MM.1S (cell line): ENCODE results near the gene SENP1.

Experiments used
- DNase-seq: peaks from one replicate; pipeline ENCODE4 v3.0.0-alpha.2; 2015
- H2AFZ ChIP-seq: fragments of 300-600 bp; sonication (generic); 2 replicates; pipeline ENCODE4 v1.6.0; 2016; ENCODE audit warnings: antibody characterized with exemption, low read length
- H3F3A ChIP-seq: fragments of 300-600 bp; sonication (generic); 2 replicates; pipeline ENCODE4 v1.6.1; 2016; ENCODE audit warnings: mild to moderate bottlenecking, antibody characterized with exemption, low read length, moderate library complexity, mixed read lengths; ENCODE audit not compliant: insufficient read depth
- H3K27ac ChIP-seq: fragments of 300-600 bp; sonication (generic); 2 replicates; pipeline ENCODE4 v1.5.1; 2016; ENCODE audit warnings: mild to moderate bottlenecking, low read length
- H3K27me3 ChIP-seq: fragments of 300-600 bp; sonication (generic); replicated peaks from 2 replicates; pipeline ENCODE4 v1.6.0; 2016; ENCODE audit warnings: low read length; ENCODE audit not compliant: insufficient read depth
- H3K36me3 ChIP-seq: fragments of 300-600 bp; sonication (generic); replicated peaks from 2 replicates; pipeline ENCODE4 v1.6.1; 2016; ENCODE audit warnings: mild to moderate bottlenecking, low read length, mixed read lengths; ENCODE audit not compliant: insufficient read depth
- H3K4me1 ChIP-seq: fragments of 300-600 bp; sonication (generic); 2 replicates; pipeline ENCODE4 v1.6.1; 2016; ENCODE audit warnings: low read length, mixed read lengths
- H3K4me2 ChIP-seq: fragments of 300-600 bp; sonication (generic); 2 replicates; pipeline ENCODE4 v1.6.0; 2016; ENCODE audit warnings: low read depth, low read length
- H3K4me3 ChIP-seq: fragments of 300-600 bp; sonication (generic); 2 replicates; pipeline ENCODE4 v1.5.1; 2016; ENCODE audit warnings: low read length, mixed read lengths
- H3K79me2 ChIP-seq: fragments of 300-600 bp; sonication (generic); 2 replicates; pipeline ENCODE4 v1.6.1; 2016; ENCODE audit warnings: mixed run types, low read length, mixed read lengths
- H3K9ac ChIP-seq: fragments of 300-600 bp; sonication (generic); 2 replicates; pipeline ENCODE4 v1.6.1; 2016; ENCODE audit warnings: low read length, mixed read lengths
- H3K9me2 ChIP-seq: fragments of 300-600 bp; sonication (generic); replicated peaks from 2 replicates; pipeline ENCODE4 v1.6.1; 2016; ENCODE audit warnings: mild to moderate bottlenecking, low read length, mixed read lengths; ENCODE audit not compliant: insufficient read depth
- H3K9me3 ChIP-seq: fragments of 300-600 bp; sonication (generic); replicated peaks from 2 replicates; pipeline ENCODE4 v1.6.1; 2016; ENCODE audit warnings: mild to moderate bottlenecking, low read length, mixed read lengths; ENCODE audit not compliant: insufficient read depth
- H4K20me1 ChIP-seq: fragments of 300-600 bp; sonication (generic); 2 replicates; pipeline ENCODE4 v1.6.1; 2016; ENCODE audit warnings: mild to moderate bottlenecking, low read length, moderate library complexity, mixed read lengths; ENCODE audit not compliant: insufficient read depth
- EZH2 ChIP-seq: fragments of 300-600 bp; sonication (generic); optimal IDR thresholded peaks from 2 replicates; pipeline ENCODE3; 2017; ENCODE audit warnings: low read depth, mild to moderate bottlenecking, antibody characterized with exemption, low read length, mixed read lengths
- EZH2phosphoT487 ChIP-seq: fragments of 300-600 bp; sonication (generic); IDR thresholded peaks from 2 replicates; pipeline ENCODE4 v1.6.1; 2018; ENCODE audit warnings: antibody characterized with exemption, low read length
- TF ChIP-seq, protein P1 (sequence below): fragments of 300-600 bp; sonication (generic); IDR thresholded peaks from 2 replicates; pipeline ENCODE4 v1.5.1; 2016; ENCODE audit warnings: antibody characterized with exemption, low read length, mixed read lengths

The SENP1 gene

DNA sequence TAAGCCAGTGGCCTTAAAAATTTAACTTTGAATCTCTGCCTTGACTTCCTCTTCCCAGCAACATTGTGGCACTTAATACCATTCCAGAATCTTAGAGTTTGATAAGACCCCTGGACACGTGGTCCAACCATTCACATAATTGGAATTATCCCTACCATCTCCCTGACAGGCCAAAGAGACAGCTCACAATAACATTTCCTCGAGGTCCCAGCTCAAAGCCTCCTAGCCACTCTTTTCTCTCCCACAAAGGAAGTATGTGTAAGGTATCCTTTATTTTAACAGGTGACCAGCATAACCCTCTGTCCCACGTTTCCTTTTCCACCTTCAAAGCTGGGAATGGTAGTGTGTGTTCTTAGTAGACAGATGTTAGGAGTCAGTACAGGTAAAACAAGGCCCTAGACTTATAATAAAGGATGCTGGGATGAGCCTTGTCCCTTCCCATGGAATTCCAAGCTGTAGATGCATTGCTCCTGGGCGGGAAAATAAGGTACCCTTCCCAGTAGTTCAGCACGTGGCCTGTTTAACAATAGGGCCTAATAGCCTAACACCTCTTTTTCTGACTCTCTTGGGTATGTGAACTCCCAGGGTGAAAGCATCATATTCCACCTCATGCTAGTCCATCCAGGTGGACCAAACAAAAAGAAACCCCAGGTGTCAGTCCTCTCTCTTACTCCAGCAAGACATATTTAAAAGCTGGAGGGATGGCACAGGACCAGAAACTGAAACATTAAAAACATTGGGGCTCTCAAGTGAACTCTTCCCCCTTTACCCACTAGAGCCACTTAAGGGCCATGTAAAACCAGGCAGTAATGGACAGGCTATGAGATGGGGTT is 64.1 kb downstream of the SENP1 start:
- H3K36me3 ChIP-seq = no peaks in the 10 kb centered on the region
- no peaks in the 10 kb centered on the region for H3K4me1 ChIP-seq
- H3K9ac ChIP-seq = no peak overlapping the region
- no peak overlapping the region for H3K4me2 ChIP-seq
- DNase-seq = no peak
- H2AFZ ChIP-seq = no peak overlapping the region
- H3K9me2 ChIP-seq = no peaks in the 10 kb centered on the region
- no peaks in the 10 kb centered on the region for H3K9me3 ChIP-seq
- no peak overlapping the region for H3K27ac ChIP-seq
- no peaks in the 10 kb centered on the region for H3F3A ChIP-seq
- no peaks in the 10 kb centered on the region for H3K79me2 ChIP-seq
- H3K27me3 ChIP-seq = no peaks in the 10 kb centered on the region
- H3K4me3 ChIP-seq = no peak overlapping the region
- H4K20me1 ChIP-seq = no peaks in the 10 kb centered on the region
- TF ChIP-seq EZH2 (no peak), EZH2phosphoT487 (no peak)
- TF ChIP-seq, protein P1, sequence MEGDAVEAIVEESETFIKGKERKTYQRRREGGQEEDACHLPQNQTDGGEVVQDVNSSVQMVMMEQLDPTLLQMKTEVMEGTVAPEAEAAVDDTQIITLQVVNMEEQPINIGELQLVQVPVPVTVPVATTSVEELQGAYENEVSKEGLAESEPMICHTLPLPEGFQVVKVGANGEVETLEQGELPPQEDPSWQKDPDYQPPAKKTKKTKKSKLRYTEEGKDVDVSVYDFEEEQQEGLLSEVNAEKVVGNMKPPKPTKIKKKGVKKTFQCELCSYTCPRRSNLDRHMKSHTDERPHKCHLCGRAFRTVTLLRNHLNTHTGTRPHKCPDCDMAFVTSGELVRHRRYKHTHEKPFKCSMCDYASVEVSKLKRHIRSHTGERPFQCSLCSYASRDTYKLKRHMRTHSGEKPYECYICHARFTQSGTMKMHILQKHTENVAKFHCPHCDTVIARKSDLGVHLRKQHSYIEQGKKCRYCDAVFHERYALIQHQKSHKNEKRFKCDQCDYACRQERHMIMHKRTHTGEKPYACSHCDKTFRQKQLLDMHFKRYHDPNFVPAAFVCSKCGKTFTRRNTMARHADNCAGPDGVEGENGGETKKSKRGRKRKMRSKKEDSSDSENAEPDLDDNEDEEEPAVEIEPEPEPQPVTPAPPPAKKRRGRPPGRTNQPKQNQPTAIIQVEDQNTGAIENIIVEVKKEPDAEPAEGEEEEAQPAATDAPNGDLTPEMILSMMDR = no peak

DNA sequence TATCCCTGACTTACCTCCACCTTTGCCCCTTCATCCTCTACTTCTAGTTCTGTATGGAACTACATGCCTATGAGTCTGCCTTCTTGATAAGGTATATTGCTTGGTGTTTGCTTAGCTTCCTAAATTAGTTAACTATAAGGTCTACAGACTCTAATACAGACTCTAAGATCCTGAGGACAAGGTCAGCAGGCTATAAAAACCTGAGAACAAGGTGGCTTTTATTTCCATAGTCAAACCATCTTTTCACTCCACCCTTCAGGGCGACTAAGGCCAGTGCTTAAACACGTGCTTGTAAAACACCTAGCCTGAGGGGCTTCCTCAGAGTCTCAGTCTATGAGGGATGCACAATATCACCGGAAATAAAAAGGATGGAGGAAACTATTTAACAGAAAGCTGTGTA is 65.5 kb downstream of the SENP1 start:
- Histone ChIP-seq H4K20me1 (no peaks in the 10 kb centered on the region), H3K4me3 (no peak overlapping the region), H3K9ac (no peak overlapping the region), H2AFZ (no peak overlapping the region), H3K27ac (no peak overlapping the region), H3K36me3 (no peaks in the 10 kb centered on the region), H3K4me1 (no peaks in the 10 kb centered on the region), H3K79me2 (no peaks in the 10 kb centered on the region), H3F3A (no peaks in the 10 kb centered on the region), H3K27me3 (no peaks in the 10 kb centered on the region), H3K4me2 (no peak overlapping the region), H3K9me2 (no peaks in the 10 kb centered on the region), H3K9me3 (no peaks in the 10 kb centered on the region)
- no peak for DNase-seq
- TF ChIP-seq EZH2 (no peak), EZH2phosphoT487 (no peak)
- TF ChIP-seq, protein P1 = no peak

DNA sequence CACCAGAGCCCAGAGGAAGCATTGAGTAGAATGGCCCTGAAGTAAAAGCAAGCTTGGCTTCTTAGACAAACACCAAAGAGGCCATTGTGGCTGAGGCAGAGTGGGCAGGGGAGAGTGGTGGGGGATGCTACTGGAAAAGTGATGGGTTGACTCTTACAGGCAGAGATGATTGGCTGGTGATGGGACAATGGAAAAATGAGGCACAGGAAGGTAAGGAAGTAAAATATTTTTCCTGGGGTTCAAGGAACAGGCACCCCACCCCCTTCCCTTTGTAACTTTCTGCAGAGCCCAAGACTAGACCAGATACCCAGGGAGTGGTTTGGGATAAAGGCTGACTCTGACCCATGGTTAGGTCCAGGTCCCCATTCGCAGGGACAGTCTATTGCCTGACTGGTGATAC is 66.7 kb downstream of the SENP1 start:
- Histone ChIP-seq H4K20me1 (no peaks in the 10 kb centered on the region), H3K27me3 (no peaks in the 10 kb centered on the region), H3K4me1 (no peaks in the 10 kb centered on the region), H3K9ac (no peak overlapping the region), H3K36me3 (no peaks in the 10 kb centered on the region), H3K27ac (no peak overlapping the region), H3K9me3 (no peaks in the 10 kb centered on the region), H2AFZ (no peak overlapping the region), H3K79me2 (no peaks in the 10 kb centered on the region), H3K4me2 (no peak overlapping the region), H3F3A (no peaks in the 10 kb centered on the region), H3K9me2 (no peaks in the 10 kb centered on the region), H3K4me3 (no peak overlapping the region)
- DNase-seq = no peak
- TF ChIP-seq EZH2 (no peak), EZH2phosphoT487 (no peak)
- TF ChIP-seq, protein P1 = no peak
